ENCODE measurements around the gene NHERF1. TPM values are rescaled to one million over a fixed set of nuclear protein-coding genes. Genes with fewer than 3 reads are reported as not detected.

NHERF1 gene
- total and polyA plus RNA-seq, 2 of the 13 experiments (the other 11 are each of a cell fraction or from before 2014, with no cell fraction given) = 169 to 269 TPM

GRCh38 chr17:74750327-74751069 is 2.1 kb downstream of the NHERF1 start (continued):
- TF ChIP-seq NRL (CRISPR knock-in tag; IDR thresholded peaks at IDR 0.05; ENCODE audit: borderline replicate concordance) (peak; percentile 70), FOXK2 (IDR thresholded peaks at IDR 0.05) (0 out of 2 replicates have a peak, but pooled peaks have one; percentile 30), ZNF784 (CRISPR knock-in tag; IDR thresholded peaks at IDR 0.05; ENCODE audit: borderline replicate concordance) (no peak; the same call in 1 of the 2 replicates), ETS1 (CRISPR knock-in tag; IDR thresholded peaks at IDR 0.05) (0 out of 2 replicates have a peak, but pooled peaks have one; percentile 64), THAP11 (CRISPR knock-in tag; IDR thresholded peaks at IDR 0.05) (peak; percentile 63; the same call in 1 of the 2 replicates), PRMT3 (CRISPR knock-in tag; IDR thresholded peaks at IDR 0.05; ENCODE audit: borderline replicate concordance, low read depth) (no peak), ZNF672 (CRISPR knock-in tag; IDR thresholded peaks at IDR 0.05) (no peak), ZNF703 (CRISPR knock-in tag; IDR thresholded peaks at IDR 0.05; ENCODE audit: borderline replicate concordance) (no peak), HNRNPUL1 (IDR thresholded peaks at IDR 0.05; ENCODE audit: low read depth, low read length) (no peak), PPARG (CRISPR knock-in tag; conservative IDR thresholded peaks at IDR 0.05) (peak; percentile 33; the same call in 1 of the 2 replicates), HNRNPLL (IDR thresholded peaks at IDR 0.05; ENCODE audit: low read depth, low read length, poor library complexity, severe bottlenecking) (no peak), SUZ12 (IDR thresholded peaks at IDR 0.05; ENCODE audit: low read depth, low read length) (no peak), KDM5B (CRISPR knock-in tag; IDR thresholded peaks at IDR 0.05; ENCODE audit: borderline replicate concordance) (peak; percentile 81; the same call in 1 of the 2 replicates), SIN3B (IDR thresholded peaks at IDR 0.05; ENCODE audit: low read length) (peak; percentile 52; the same call in 1 of the 2 replicates), DRAP1 (CRISPR knock-in tag; IDR thresholded peaks at IDR 0.05) (peak; percentile 55), FUBP1 (CRISPR knock-in tag; IDR thresholded peaks at IDR 0.05; ENCODE audit: borderline replicate concordance) (no peak), KAT8 (CRISPR knock-in tag; IDR thresholded peaks at IDR 0.05) (0 out of 2 replicates have a peak, but pooled peaks have one; percentile 28), SP1 (IDR thresholded peaks at IDR 0.05) (no peak), SP1 (CRISPR knock-in tag; IDR thresholded peaks at IDR 0.05) (peak; percentile 17; the same call in 1 of the 2 replicates), IRF2 (CRISPR knock-in tag; IDR thresholded peaks at IDR 0.05) (peak; percentile 80), ZNF251 (CRISPR knock-in tag; IDR thresholded peaks at IDR 0.05) (no peak), ZHX1 (CRISPR knock-in tag; IDR thresholded peaks at IDR 0.05; ENCODE audit: low read depth) (peak; percentile 80), SMAD9 (CRISPR knock-in tag; IDR thresholded peaks at IDR 0.05) (0 out of 2 replicates have a peak, but pooled peaks have one; percentile 67)
